Gastroesophageal sphincter (tissue), 4 donors: ENCODE measurements around the gene SUSD3. TPM values are rescaled to one million over a fixed set of nuclear protein-coding genes. Genes with fewer than 3 reads are reported as not detected.

Source experiments
- ATAC-seq: fragments of 150-250 bp; one replicate; pipeline ENCODE4 v1.9.1; 2016; ENCODE audit warnings: mild to moderate bottlenecking, moderate library complexity
- H3K27ac ChIP-seq, 4 donors: fragments of 200-600 bp; sonication (generic) in 3 of 4; 1 replicate in 3 of 4; 2 replicates in 1 of 4; pipeline ENCODE4 v1.5.1; 2016 to 2019
- H3K27me3 ChIP-seq: fragments of 200-600 bp; sonication (generic); one replicate; pipeline ENCODE4 v1.5.1; 2019
- H3K36me3 ChIP-seq, 2 donors: fragments of 200-600 bp; sonication (generic); one replicate each; pipeline ENCODE4 v1.5.1; 2019; ENCODE audit warnings: control low read depth in 1 of 2
- H3K4me1 ChIP-seq, 3 donors: fragments of 200-600 bp; sonication (generic); 1 replicate in 2 of 3; 2 replicates in 1 of 3; pipeline ENCODE4 v1.5.1; 2016 to 2019; ENCODE audit warnings: control low read depth in 2 of 3
- H3K4me3 ChIP-seq, 2 donors: fragments of 200-600 bp; sonication (generic); one replicate each; pipeline ENCODE4 v1.5.1; 2019; ENCODE audit warnings: mild to moderate bottlenecking in 1 of 2, moderate library complexity in 1 of 2
- H3K9me3 ChIP-seq, 3 donors: fragments of 200-600 bp; sonication (generic); one replicate each; pipeline ENCODE4 v1.5.1; 2017 to 2019; ENCODE audit warnings: control low read depth in 2 of 3
- CTCF ChIP-seq, 4 experiments: fragments of 200-600 bp in 2 of 4; fragments of 450-650 bp in 2 of 4; sonication (generic) in 1 of 4; IDR thresholded peaks; one replicate each; pipeline ENCODE4 v1.5.1; 2017 to 2019; ENCODE audit warnings: antibody characterized with exemption in 4 of 4, mild to moderate bottlenecking in 2 of 4, moderate library complexity in 2 of 4
- EP300 ChIP-seq: sonication (generic); formaldehyde crosslinking; IDR thresholded peaks from one replicate; pipeline ENCODE4 v1.6.1; 2017; ENCODE audit warnings: antibody characterized with exemption, mild to moderate bottlenecking
- POLR2A ChIP-seq, 2 donors: fragments of 450-650 bp; IDR thresholded peaks; one replicate each; pipeline ENCODE4 v1.6.1; 2017; ENCODE audit warnings: antibody characterized with exemption in 2 of 2, mild to moderate bottlenecking in 2 of 2, moderate library complexity in 1 of 2
- POLR2AphosphoS5 ChIP-seq: sonication (generic); formaldehyde crosslinking; IDR thresholded peaks from one replicate; pipeline ENCODE4 v1.6.1; 2017; ENCODE audit warnings: antibody characterized with exemption
- WGBS, 2 donors: methylation state at CpG; one replicate each; pipeline ENCODE4 v1.1.5; 2018; ENCODE audit warnings: low coverage in 1 of 2; 5-methylcytosine and 5-hydroxymethylcytosine counted together
- total RNA-seq, 4 donors: library from RNA; depleted of rRNA; stranded (reverse); fragments of >200 nt; gene quantifications; one replicate each; pipeline ENCODE4 v1.1.0, GENCODE V29; 2016

The SUSD3 gene
- total RNA-seq, 4 donors from 2014 or later, result 1.5 to 4.7 (median 2.1) TPM; not detected in 1

GRCh38 chr9:93081081-93081529 lies 22.6 kb downstream of the SUSD3 start:
- Histone ChIP-seq H3K27me3 (no peaks in the 10 kb centered on the region), H3K27ac (no peak overlapping the region), H3K9me3 (no peaks in the 10 kb centered on the region), H3K36me3 (no peaks in the 10 kb centered on the region), H3K4me1 (no peaks in the 10 kb centered on the region), H3K4me3 (no peak overlapping the region)
- TF ChIP-seq EP300, result no peak
- TF ChIP-seq POLR2A (IDR thresholded peaks at IDR 0.05), result no peak
- TF ChIP-seq CTCF (IDR thresholded peaks at IDR 0.05), result no peak
- TF ChIP-seq POLR2AphosphoS5, result no peak
- ATAC-seq, result no peak
- no CpG with 5 or more reads among the region's 10 CpGs for WGBS, 2 donors

- Histone ChIP-seq H3K9me3 (no peaks in the 10 kb centered on the region), H3K27ac (no peak overlapping the region), H3K4me1 (no peaks in the 10 kb centered on the region), H3K4me3 (no peak overlapping the region), H3K27me3 (no peaks in the 10 kb centered on the region), H3K36me3 (no peaks in the 10 kb centered on the region)
- WGBS, 2 donors, result 53 to 54% methylated on average over 2 to 3 of the region's 3 CpGs
- TF ChIP-seq POLR2AphosphoS5 (peak; percentile 67), POLR2A (IDR thresholded peaks at IDR 0.05) (no peak)
- ATAC-seq, result no peak
These were observed 23.4 kb downstream of the SUSD3 start for GRCh38 chr9:93081931-93082330.

GRCh38 chr9:93082841-93083411 lies 24.4 kb downstream of the SUSD3 start:
- H3K36me3 ChIP-seq, result no peaks in the 10 kb centered on the region
- H3K4me3 ChIP-seq, result no peak overlapping the region
- H3K27me3 ChIP-seq, result no peaks in the 10 kb centered on the region
- TF ChIP-seq EP300 (no peak), POLR2AphosphoS5 (no peak), CTCF (IDR thresholded peaks at IDR 0.05) (no peak), POLR2A (IDR thresholded peaks at IDR 0.05) (no peak)
- H3K9me3 ChIP-seq, result no peaks in the 10 kb centered on the region
- no peak for ATAC-seq
- no peak overlapping the region for H3K27ac ChIP-seq
- WGBS, 2 donors, result no CpG with 5 or more reads among the region's 18 CpGs
- no peaks in the 10 kb centered on the region for H3K4me1 ChIP-seq

- TF ChIP-seq EP300 (no peak), POLR2AphosphoS5 (no peak), POLR2A (IDR thresholded peaks at IDR 0.05) (no peak), CTCF (IDR thresholded peaks at IDR 0.05) (no peak)
- Histone ChIP-seq H3K27ac (no peak overlapping the region), H3K9me3 (no peaks in the 10 kb centered on the region), H3K27me3 (no peaks in the 10 kb centered on the region), H3K36me3 (no peaks in the 10 kb centered on the region), H3K4me1 (no peaks in the 10 kb centered on the region), H3K4me3 (no peak overlapping the region)
- WGBS, 2 donors, result 70 to 83% methylated on average over 2 to 4 of the region's 8 CpGs
- ATAC-seq, result no peak
These were observed 25.3 kb downstream of the SUSD3 start for GRCh38 chr9:93083592-93084470.

GRCh38 chr9:93084471-93084881 lies 26.0 kb downstream of the SUSD3 start:
- Histone ChIP-seq H3K4me1 (no peaks in the 10 kb centered on the region), H3K27ac (no peak overlapping the region), H3K9me3 (no peaks in the 10 kb centered on the region), H3K27me3 (no peaks in the 10 kb centered on the region), H3K36me3 (no peaks in the 10 kb centered on the region), H3K4me3 (no peak overlapping the region)
- no CpG with 5 or more reads among the region's 6 CpGs for WGBS, 2 donors
- TF ChIP-seq POLR2AphosphoS5 (no peak), POLR2A (IDR thresholded peaks at IDR 0.05) (no peak), CTCF (IDR thresholded peaks at IDR 0.05) (no peak), EP300 (no peak)
- no peak for ATAC-seq
